ENCODE measurements around the gene FRMD4A.

DNA sequence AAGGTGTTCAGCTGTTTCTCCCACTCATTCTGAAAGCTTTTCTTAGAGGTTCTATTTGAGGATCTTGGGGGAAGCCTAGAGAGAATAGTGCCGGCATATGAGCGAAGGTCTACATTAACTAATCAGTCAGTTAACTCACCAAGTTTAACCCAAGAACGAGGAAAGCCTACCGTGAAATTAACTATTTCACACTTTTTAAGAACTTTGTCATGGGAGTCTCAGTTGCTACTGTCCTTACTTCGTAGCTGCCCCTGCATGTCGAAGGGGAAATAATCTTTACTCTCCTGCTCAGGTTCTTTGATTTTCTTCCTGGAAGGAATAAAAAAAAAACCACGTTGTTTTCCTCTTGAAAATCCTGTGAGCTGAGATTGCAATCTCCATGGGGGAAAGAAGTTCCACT, 115.1 kb downstream of the FRMD4A start:
- TF ChIP-seq, protein P1, sequence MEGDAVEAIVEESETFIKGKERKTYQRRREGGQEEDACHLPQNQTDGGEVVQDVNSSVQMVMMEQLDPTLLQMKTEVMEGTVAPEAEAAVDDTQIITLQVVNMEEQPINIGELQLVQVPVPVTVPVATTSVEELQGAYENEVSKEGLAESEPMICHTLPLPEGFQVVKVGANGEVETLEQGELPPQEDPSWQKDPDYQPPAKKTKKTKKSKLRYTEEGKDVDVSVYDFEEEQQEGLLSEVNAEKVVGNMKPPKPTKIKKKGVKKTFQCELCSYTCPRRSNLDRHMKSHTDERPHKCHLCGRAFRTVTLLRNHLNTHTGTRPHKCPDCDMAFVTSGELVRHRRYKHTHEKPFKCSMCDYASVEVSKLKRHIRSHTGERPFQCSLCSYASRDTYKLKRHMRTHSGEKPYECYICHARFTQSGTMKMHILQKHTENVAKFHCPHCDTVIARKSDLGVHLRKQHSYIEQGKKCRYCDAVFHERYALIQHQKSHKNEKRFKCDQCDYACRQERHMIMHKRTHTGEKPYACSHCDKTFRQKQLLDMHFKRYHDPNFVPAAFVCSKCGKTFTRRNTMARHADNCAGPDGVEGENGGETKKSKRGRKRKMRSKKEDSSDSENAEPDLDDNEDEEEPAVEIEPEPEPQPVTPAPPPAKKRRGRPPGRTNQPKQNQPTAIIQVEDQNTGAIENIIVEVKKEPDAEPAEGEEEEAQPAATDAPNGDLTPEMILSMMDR (conservative IDR thresholded peaks at IDR 0.05 in 1 of 2, IDR thresholded peaks at IDR 0.05 in 1 of 2; ENCODE audit: extremely low read depth in 1 of 2, insufficient read depth in 1 of 2, low read depth in 1 of 2, low read length in 2 of 2) = no peak
- TF ChIP-seq EZH2 (IDR thresholded peaks at IDR 0.05; ENCODE audit: borderline replicate concordance, low read length) = no peak
